H1 (cell line): ENCODE measurements around the gene PAIP2. TPM values are rescaled to one million over a fixed set of nuclear protein-coding genes. Genes with fewer than 3 reads are reported as not detected.

ENCODE experiments used
- CTCF ChIA-PET: fragments of 300-600 bp; sonication (Branson Sonifier 250); formaldehyde crosslinking; loops from one replicate; lab custom pipeline; 2021; ENCODE audit not compliant: partially characterized antibody; lab: Charles Lee
- POLR2A ChIA-PET: fragments of 300-600 bp; sonication (Branson Sonifier 250); formaldehyde crosslinking; loops from one replicate; lab custom pipeline; 2021; ENCODE audit warnings: inconsistent platforms; ENCODE audit not compliant: partially characterized antibody; lab: Charles Lee
- DNase-seq, 2 experiments: peaks; one replicate each; pipeline versions ENCODE4 v3.0.0 to v3.0.0-alpha.2; 2010 to 2022; ENCODE audit warnings: low spot score in 2 of 2, low read depth in 1 of 2, mixed read lengths in 1 of 2
- FAIRE-seq: peaks from 2 replicates; lab custom pipeline; 2011; peaks lifted over from hg19 to GRCh38; lab: Jason Lieb, UNC
- H2AFZ ChIP-seq: 2 replicates; pipeline ENCODE4 v1.8.1; 2012; ENCODE audit warnings: low read length, inconsistent platforms
- H2AK5ac ChIP-seq: 2 replicates; pipeline ENCODE4 v1.6.1; 2013; ENCODE audit warnings: low read depth, low read length
- H2BK120ac ChIP-seq: replicated peaks from 2 replicates; pipeline ENCODE3; 2013; ENCODE audit warnings: low read depth, low read length, inconsistent platforms
- H2BK12ac ChIP-seq: 2 replicates; pipeline ENCODE4 v1.6.1; 2013; ENCODE audit warnings: low read depth, low read length
- H2BK15ac ChIP-seq: 2 replicates; pipeline ENCODE4 v1.6.1; 2013; ENCODE audit warnings: low read length
- H2BK20ac ChIP-seq: 2 replicates; pipeline ENCODE4 v1.6.1; 2013; ENCODE audit warnings: low read length
- H2BK5ac ChIP-seq: 2 replicates; pipeline ENCODE4 v1.6.1; 2013; ENCODE audit warnings: low read depth, low read length
- H3K14ac ChIP-seq: 2 replicates; pipeline ENCODE4 v1.6.1; 2013; ENCODE audit warnings: inconsistent platforms; ENCODE audit not compliant: insufficient read length
- H3K18ac ChIP-seq: 2 replicates; pipeline ENCODE4 v1.6.1; 2013; ENCODE audit warnings: low read length; ENCODE audit errors: extremely low read depth
- H3K23ac ChIP-seq: 2 replicates; pipeline ENCODE4 v1.6.1; 2013; ENCODE audit warnings: inconsistent platforms; ENCODE audit not compliant: insufficient read length
- H3K23me2 ChIP-seq: 2 replicates; pipeline ENCODE4 v1.6.1; 2013; ENCODE audit warnings: low read depth, low read length
- H3K27ac ChIP-seq: 2 replicates; pipeline ENCODE4 v1.6.1; 2011; ENCODE audit warnings: low read depth, low read length, inconsistent platforms
- H3K27me3 ChIP-seq, 4 experiments: replicated peaks in 1 of 4; 1 replicate in 1 of 4; 2 replicates in 3 of 4; pipeline versions ENCODE4 v1.6.1 to v1.8.1; 2011 to 2013; ENCODE audit warnings: low read length in 3 of 4, mild to moderate bottlenecking in 3 of 4, inconsistent platforms in 2 of 4, mixed read lengths in 2 of 4, moderate library complexity in 1 of 4; ENCODE audit not compliant: control insufficient read depth in 3 of 4, insufficient read depth in 3 of 4; ENCODE audit errors: extremely low read depth in 1 of 4
- H3K36me3 ChIP-seq, 4 experiments: 2 replicates each; pipeline versions ENCODE4 v1.6.1 to v1.8.1; 2011 to 2013; ENCODE audit warnings: mild to moderate bottlenecking in 4 of 4, low read length in 3 of 4, moderate library complexity in 2 of 4, control low read depth in 1 of 4, inconsistent platforms in 1 of 4; ENCODE audit not compliant: insufficient read depth in 4 of 4, control insufficient read depth in 2 of 4
- H3K4ac ChIP-seq: replicated peaks from 2 replicates; pipeline ENCODE3; 2013; ENCODE audit warnings: low read length, low read depth, mixed read lengths, inconsistent platforms; ENCODE audit not compliant: insufficient read length
- H3K4me1 ChIP-seq, 4 experiments: replicated peaks in 1 of 4; 1 replicate in 1 of 4; 2 replicates in 3 of 4; pipeline versions ENCODE4 v1.6.1 to v1.8.1; 2011 to 2013; ENCODE audit warnings: low read length in 3 of 4, inconsistent platforms in 2 of 4, mixed read lengths in 1 of 4; ENCODE audit not compliant: insufficient read depth in 4 of 4, control insufficient read depth in 3 of 4
- H3K4me2 ChIP-seq, 2 experiments: 2 replicates each; pipeline versions ENCODE4 v1.6.1 to v1.8.1; 2011 to 2013; ENCODE audit warnings: low read depth in 2 of 2, low read length in 2 of 2, control low read depth in 1 of 2, inconsistent platforms in 1 of 2, mild to moderate bottlenecking in 1 of 2; ENCODE audit not compliant: insufficient read depth in 1 of 2
- H3K4me3 ChIP-seq, 4 experiments: fragments of 200-600, 300-600 bp in 1 of 4; sonication (generic), shearing (Covaris generic), sonication (Bioruptor Twin) in 1 of 4; 2 replicates each; pipeline versions ENCODE4 v1.5.1 to v1.8.1; 2011 to 2016; ENCODE audit warnings: low read length in 4 of 4, low read depth in 3 of 4, control low read depth in 2 of 4, inconsistent platforms in 2 of 4, mild to moderate bottlenecking in 2 of 4, mixed read lengths in 1 of 4, moderate library complexity in 1 of 4; ENCODE audit not compliant: insufficient read depth in 2 of 4; ENCODE audit errors: extremely low read depth in 1 of 4
- H3K56ac ChIP-seq: replicated peaks from 2 replicates; pipeline ENCODE3; 2013; ENCODE audit warnings: low read depth, mild to moderate bottlenecking, mixed read lengths, low read length, inconsistent platforms; ENCODE audit not compliant: insufficient read length
- H3K79me1 ChIP-seq: 2 replicates; pipeline ENCODE4 v1.6.1; 2013; ENCODE audit warnings: low read depth, low read length, control low read depth
- H3K79me2 ChIP-seq, 2 experiments: 2 replicates each; pipeline versions ENCODE4 v1.6.1 to v1.8.1; 2012 to 2013; ENCODE audit warnings: low read length in 2 of 2, mild to moderate bottlenecking in 2 of 2, inconsistent platforms in 1 of 2; ENCODE audit not compliant: insufficient read depth in 2 of 2, control insufficient read depth in 1 of 2
- H3K9ac ChIP-seq, 4 experiments: replicated peaks in 1 of 4; 1 replicate in 1 of 4; 2 replicates in 3 of 4; pipeline versions ENCODE4 v1.6.1 to v1.8.1; 2011 to 2013; ENCODE audit warnings: low read depth in 3 of 4, low read length in 3 of 4, control low read depth in 2 of 4, mild to moderate bottlenecking in 2 of 4, moderate library complexity in 2 of 4, inconsistent platforms in 1 of 4; ENCODE audit errors: extremely low read depth in 1 of 4
- H3K9me3 ChIP-seq, 2 experiments: 2 replicates each; pipeline versions ENCODE4 v1.6.1 to v1.8.1; 2012 to 2013; ENCODE audit warnings: mild to moderate bottlenecking in 2 of 2, moderate library complexity in 2 of 2, control low read depth in 1 of 2, inconsistent platforms in 1 of 2, low read depth in 1 of 2, low read length in 1 of 2, mixed read lengths in 1 of 2; ENCODE audit not compliant: insufficient read depth in 2 of 2
- H4K20me1 ChIP-seq, 2 experiments: replicated peaks in 1 of 2; 2 replicates each; pipeline versions ENCODE3 to v1.8.1; 2011 to 2013; ENCODE audit warnings: inconsistent platforms in 2 of 2, low read length in 2 of 2, mild to moderate bottlenecking in 1 of 2; ENCODE audit not compliant: insufficient read depth in 2 of 2, control insufficient read depth in 1 of 2
- H4K5ac ChIP-seq: 2 replicates; pipeline ENCODE4 v1.6.1; 2013; ENCODE audit warnings: low read length, low read depth, mixed read lengths, inconsistent platforms; ENCODE audit not compliant: insufficient read length
- H4K8ac ChIP-seq: 2 replicates; pipeline ENCODE4 v1.8.0; 2013; ENCODE audit warnings: mild to moderate bottlenecking, moderate library complexity, low read length, inconsistent platforms; ENCODE audit not compliant: insufficient read depth; ENCODE audit errors: extremely low read depth
- H4K91ac ChIP-seq: replicated peaks from 2 replicates; pipeline ENCODE3; 2013; ENCODE audit warnings: low read length, mixed read lengths, inconsistent platforms; ENCODE audit not compliant: insufficient read length
- EGR1 ChIP-seq: IDR thresholded peaks from 2 replicates; pipeline ENCODE4 v1.6.1; 2011; ENCODE audit warnings: low read depth, low read length, borderline replicate concordance
- HDAC2 ChIP-seq, 2 experiments: fragments of 300-600 bp in 1 of 2; sonication (generic) in 1 of 2; IDR thresholded peaks; 2 replicates each; pipeline ENCODE4 v1.6.1; 2011 to 2012; ENCODE audit warnings: low read depth in 2 of 2, low read length in 2 of 2, mild to moderate bottlenecking in 2 of 2, moderate library complexity in 2 of 2, borderline replicate concordance in 1 of 2, inconsistent platforms in 1 of 2
- POLR2AphosphoS5 ChIP-seq: IDR thresholded peaks from 2 replicates; pipeline ENCODE4 v1.6.1; 2011; ENCODE audit warnings: low read depth, low read length
- SP4 ChIP-seq: IDR thresholded peaks from 2 replicates; pipeline ENCODE4 v1.6.1; 2012; ENCODE audit warnings: low read length, inconsistent platforms
- TEAD4 ChIP-seq: IDR thresholded peaks from 2 replicates; pipeline ENCODE4 v1.6.1; 2012; ENCODE audit warnings: low read depth, low read length, inconsistent platforms, mixed read lengths
- WGBS, 2 experiments: shearing (Covaris generic) in 1 of 2; methylation state at CpG; one replicate each; pipeline versions ENCODE4 v1.1.6 to v1.1.7; 2013 to 2015; ENCODE audit warnings: low lambda C conversion rate in 2 of 2, mixed read lengths in 2 of 2, inconsistent platforms in 1 of 2, low coverage in 1 of 2, missing lambda C conversion rate in 1 of 2; ENCODE audit not compliant: insufficient replicate concordance in 2 of 2, insufficient coverage in 1 of 2, insufficient read length in 1 of 2; ENCODE audit errors: extremely low coverage in 1 of 2, missing lambda C conversion rate in 1 of 2; 5-methylcytosine and 5-hydroxymethylcytosine counted together
- polyA plus RNA-seq, 7 experiments: library from polyadenylated mRNA; depleted of rRNA in 3 of 7; stranded (reverse) in 5 of 7; unstranded in 2 of 7; fragments of >200 nt in 5 of 7; fragments of 200-250 nt in 2 of 7; gene quantifications; 1 replicate in 5 of 7; 2 replicates in 1 of 7; 4 replicates in 1 of 7; pipeline versions ENCODE4 v1.2.1 to v1.2.3, GENCODE V29; 2011 to 2013; ENCODE audit warnings: missing spikeins in 2 of 7, mixed read lengths in 2 of 7
- total RNA-seq: library from RNA; stranded (reverse); fragmentation: NEBNext Ultra II Directional; extraction: Animal tissue kit (Norgen Biotek cat#: 25700); gene quantifications from 2 replicates; pipeline ENCODE4 v1.2.1, GENCODE V29; 2021

The PAIP2 gene
- total and polyA plus RNA-seq, 2 of the 8 experiments (the other 6 are each of a cell fraction or from before 2014, with no cell fraction given) = 87.6 to 162 TPM

DNA sequence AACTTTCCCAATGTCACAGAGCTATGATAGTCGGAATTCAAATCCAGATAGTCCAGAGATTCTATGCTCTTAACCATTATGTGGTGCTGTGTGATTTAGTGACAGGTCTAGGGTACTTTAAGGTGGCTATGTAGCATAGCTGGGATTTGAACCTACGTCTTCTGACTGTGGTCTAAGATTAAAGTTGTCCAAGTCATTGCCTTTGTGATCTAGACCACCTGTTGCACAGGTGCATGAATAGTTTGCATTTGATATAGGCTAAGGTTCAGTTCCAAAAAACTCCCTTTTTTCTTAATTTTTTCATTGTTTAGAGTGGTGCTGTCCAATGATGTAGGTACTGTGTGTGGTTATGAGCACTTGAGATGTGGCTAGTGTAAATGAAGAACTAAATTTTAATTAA lies 2.5 kb downstream of the PAIP2 start:
- H2AK5ac ChIP-seq = no peak overlapping the region
- H3K56ac ChIP-seq = no peak overlapping the region
- peak overlapping the region in 1 of 4 experiments; percentile 1; a peak in 1 of 8 replicates for H3K4me3 ChIP-seq
- TF ChIP-seq SP4 (no peak), TEAD4 (no peak), HDAC2 (IDR thresholded peaks at IDR 0.05; ENCODE audit: borderline replicate concordance in 1 of 2, low read depth in 2 of 2, low read length in 2 of 2) (no peak), POLR2AphosphoS5 (no peak), EGR1 (no peak)
- H4K8ac ChIP-seq = no peak overlapping the region
- H4K5ac ChIP-seq = no peak overlapping the region
- H3K79me2 ChIP-seq = peaks cover 39 to 69% of the 10 kb centered on the region in 2 experiments
- H3K9ac ChIP-seq = no peak overlapping the region
- H3K4ac ChIP-seq = no peak overlapping the region
- peaks cover 0 to 16% (median 0%) of the 10 kb centered on the region in 4 experiments; a peak in 3 of 8 replicates for H3K36me3 ChIP-seq
- no peak overlapping the region for H2BK120ac ChIP-seq
- H3K27me3 ChIP-seq = no peaks in the 10 kb centered on the region
- no peak for DNase-seq
- H4K20me1 ChIP-seq = peaks cover 14 to 15% of the 10 kb centered on the region in 2 experiments
- no peaks in the 10 kb centered on the region for H3K9me3 ChIP-seq
- peaks cover 4% of the 10 kb centered on the region for H3K79me1 ChIP-seq
- no peak overlapping the region for H2AFZ ChIP-seq
- no peak overlapping the region for H4K91ac ChIP-seq
- H3K23ac ChIP-seq = no peak overlapping the region
- H2BK15ac ChIP-seq = no peak overlapping the region
- H3K27ac ChIP-seq = no peak overlapping the region
- H3K23me2 ChIP-seq = peaks cover 7% of the 10 kb centered on the region; the same call in 1 of the 2 replicates
- 96% methylated on average over 2 of the region's 2 CpGs; no CpG with 5 or more reads in 1 of the 2 experiments for WGBS, 2 experiments
- H2BK12ac ChIP-seq = no peak overlapping the region
- ChIA-PET CTCF (interaction anchor here (0.5 to 0.9 kb wide), 3 partner anchors 25 to 747 kb away, joined by 3 to 4 read pairs (median 3); no protein-coding TSS in a partner anchor), POLR2A (interaction anchor here (0.8 to 5.4 kb wide), 9 partner anchors 11 to 50 kb away, joined by 3 to 111 read pairs (median 4); partner anchors contain the start of gene MATR3)
- no peak overlapping the region for H3K14ac ChIP-seq
- H3K18ac ChIP-seq = no peak overlapping the region
- FAIRE-seq = no peak
- peaks cover 0 to 7% (median under 1%) of the 10 kb centered on the region in 4 experiments; a peak in 4 of 7 replicates for H3K4me1 ChIP-seq
- no peak overlapping the region for H2BK5ac ChIP-seq
- H2BK20ac ChIP-seq = no peak overlapping the region
- peak overlapping the region in 1 of 2 experiments; percentile 97; a peak in 2 of 4 replicates for H3K4me2 ChIP-seq
